ENCODE results near the gene SLC2A6. TPM values are rescaled to one million over a fixed set of nuclear protein-coding genes. Genes with fewer than 3 reads are reported as not detected.

The SLC2A6 gene
- total and polyA plus RNA-seq, 2 donors (not counting 1 experiment from before 2014, with no cell fraction given), result 7.6 to 9.1 TPM

DNA sequence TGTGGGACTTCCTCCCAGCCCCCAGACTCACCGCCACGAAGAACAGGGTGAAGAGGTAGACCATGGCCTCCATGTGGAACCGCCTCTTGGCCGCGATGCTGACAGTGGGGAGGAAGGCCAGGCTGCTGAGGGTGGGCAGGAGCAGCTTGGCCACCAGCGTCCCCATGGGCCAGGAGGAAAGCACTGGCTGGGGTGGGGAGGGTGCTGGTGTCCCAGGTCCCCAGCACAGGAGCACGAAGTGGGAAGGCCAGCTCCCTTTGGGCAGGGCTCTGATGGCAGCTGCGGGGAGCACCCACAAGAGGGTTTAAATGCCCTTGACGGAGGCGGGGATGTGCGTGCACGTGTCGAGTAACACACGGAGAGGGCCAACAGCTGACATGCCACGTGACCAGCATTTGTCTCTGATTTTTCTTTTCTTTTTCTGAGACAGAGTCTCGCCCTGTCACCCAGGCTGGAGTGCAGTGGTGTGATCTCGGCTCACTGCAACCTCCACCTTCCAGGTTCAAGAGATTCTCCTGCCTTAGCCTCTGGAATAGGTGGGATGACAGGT is 45.9 kb upstream of the SLC2A6 start, which contains the start of gene MYMK:
MYMK (minus strand) TSS at position 281 of the 550 bp plus-strand sequence; CDS start at position 166, 115 bp downstream.
- Histone ChIP-seq H3K27me3 (ENCODE audit: control insufficient read depth, insufficient read depth, low read length) (peaks cover 42% of the 10 kb centered on the region), H3K4me1 (ENCODE audit: control insufficient read depth, extremely low read depth, insufficient read depth, low read length) (no peaks in the 10 kb centered on the region), H3K36me3 (ENCODE audit: control insufficient read depth, insufficient read depth, low read length) (no peaks in the 10 kb centered on the region), H4K20me1 (ENCODE audit: control insufficient read depth, extremely low read depth, insufficient read depth, low read length) (no peaks in the 10 kb centered on the region), H2AFZ (ENCODE audit: low read length) (no peak within 1 kb of the TSS), H3K27ac (ENCODE audit: insufficient read depth, low read length) (no peak within 1 kb of the TSS), H3K9ac (ENCODE audit: insufficient read depth, low read length) (no peak within 1 kb of the TSS), H3K79me2 (ENCODE audit: control insufficient read depth, insufficient read depth, low read length) (no peaks in the 10 kb centered on the region), H3K9me3 (ENCODE audit: control insufficient read depth, insufficient read depth, low read depth, low read length) (no peaks in the 10 kb centered on the region), H3K4me3 (replicated peaks in 1 of 4; ENCODE audit: control extremely low read depth in 1 of 4, insufficient read depth in 1 of 4, low read depth in 3 of 4, low read length in 4 of 4) (no peak within 1 kb of the TSS), H3K4me2 (ENCODE audit: extremely low read depth, insufficient read depth, low read length) (no peak within 1 kb of the TSS)
- no peak for DNase-seq (ENCODE audit: low read depth in 2 of 2)
- TF ChIP-seq CTCF (conservative IDR thresholded peaks at IDR 0.05 in 1 of 2, IDR thresholded peaks at IDR 0.05 in 1 of 2; ENCODE audit: low read depth in 1 of 2, low read length in 2 of 2) (no peak), EZH2 (IDR thresholded peaks at IDR 0.05; ENCODE audit: low read length, missing control alignments) (no peak)

- Histone ChIP-seq H4K20me1 (ENCODE audit: control insufficient read depth, extremely low read depth, insufficient read depth, low read length) (no peaks in the 10 kb centered on the region), H3K4me1 (ENCODE audit: control insufficient read depth, extremely low read depth, insufficient read depth, low read length) (no peaks in the 10 kb centered on the region), H2AFZ (ENCODE audit: low read length) (no peak overlapping the region), H3K36me3 (ENCODE audit: control insufficient read depth, insufficient read depth, low read length) (no peaks in the 10 kb centered on the region), H3K27ac (ENCODE audit: insufficient read depth, low read length) (no peak overlapping the region), H3K79me2 (ENCODE audit: control insufficient read depth, insufficient read depth, low read length) (no peaks in the 10 kb centered on the region), H3K9me3 (ENCODE audit: control insufficient read depth, insufficient read depth, low read depth, low read length) (no peaks in the 10 kb centered on the region), H3K27me3 (ENCODE audit: control insufficient read depth, insufficient read depth, low read length) (peaks cover 38% of the 10 kb centered on the region), H3K4me3 (replicated peaks in 1 of 4; ENCODE audit: control extremely low read depth in 1 of 4, insufficient read depth in 1 of 4, low read depth in 3 of 4, low read length in 4 of 4) (no peak overlapping the region), H3K9ac (ENCODE audit: insufficient read depth, low read length) (no peak overlapping the region), H3K4me2 (ENCODE audit: extremely low read depth, insufficient read depth, low read length) (no peak overlapping the region)
- DNase-seq (ENCODE audit: low read depth in 2 of 2), result no peak
- TF ChIP-seq CTCF (conservative IDR thresholded peaks at IDR 0.05 in 1 of 2, IDR thresholded peaks at IDR 0.05 in 1 of 2; ENCODE audit: low read depth in 1 of 2, low read length in 2 of 2) (no peak), EZH2 (IDR thresholded peaks at IDR 0.05; ENCODE audit: low read length, missing control alignments) (no peak)
Measured at GRCh38 chr9:133524146-133524545, 45.2 kb upstream of the SLC2A6 start.

DNA sequence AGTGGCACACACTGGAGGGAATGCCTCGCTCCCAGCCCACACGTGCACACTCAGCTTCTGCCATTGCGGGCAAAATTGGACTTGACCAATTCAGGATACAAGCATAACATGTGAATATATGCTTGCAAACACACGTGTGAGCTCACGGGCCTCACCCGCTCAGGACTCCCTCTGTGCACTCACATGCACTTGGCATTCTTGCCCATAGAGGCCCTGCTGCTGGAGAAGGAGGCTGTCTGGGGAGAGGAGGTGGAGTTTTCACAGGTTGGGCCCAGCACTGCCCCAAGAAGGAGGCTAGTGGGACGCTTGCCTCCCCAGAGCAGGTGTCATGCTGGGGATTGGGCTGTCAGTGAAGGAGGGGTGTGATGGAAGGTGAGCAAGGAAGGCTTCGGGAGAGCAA is 44.2 kb upstream of the SLC2A6 start:
- H2AFZ ChIP-seq (ENCODE audit: low read length), result no peak overlapping the region
- H3K27me3 ChIP-seq (ENCODE audit: control insufficient read depth, insufficient read depth, low read length), result peaks cover 31% of the 10 kb centered on the region
- no peak for DNase-seq (ENCODE audit: low read depth in 2 of 2)
- H3K4me3 ChIP-seq (replicated peaks in 1 of 4; ENCODE audit: control extremely low read depth in 1 of 4, insufficient read depth in 1 of 4, low read depth in 3 of 4, low read length in 4 of 4), result no peak overlapping the region
- no peak overlapping the region for H3K4me2 ChIP-seq (ENCODE audit: extremely low read depth, insufficient read depth, low read length)
- no peaks in the 10 kb centered on the region for H3K36me3 ChIP-seq (ENCODE audit: control insufficient read depth, insufficient read depth, low read length)
- no peak overlapping the region for H3K9ac ChIP-seq (ENCODE audit: insufficient read depth, low read length)
- TF ChIP-seq EZH2 (IDR thresholded peaks at IDR 0.05; ENCODE audit: low read length, missing control alignments), result no peak
- no peak for TF ChIP-seq CTCF (conservative IDR thresholded peaks at IDR 0.05 in 1 of 2, IDR thresholded peaks at IDR 0.05 in 1 of 2; ENCODE audit: low read depth in 1 of 2, low read length in 2 of 2)
- H3K4me1 ChIP-seq (ENCODE audit: control insufficient read depth, extremely low read depth, insufficient read depth, low read length), result no peaks in the 10 kb centered on the region
- H3K9me3 ChIP-seq (ENCODE audit: control insufficient read depth, insufficient read depth, low read depth, low read length), result no peaks in the 10 kb centered on the region
- H3K79me2 ChIP-seq (ENCODE audit: control insufficient read depth, insufficient read depth, low read length), result no peaks in the 10 kb centered on the region
- no peaks in the 10 kb centered on the region for H4K20me1 ChIP-seq (ENCODE audit: control insufficient read depth, extremely low read depth, insufficient read depth, low read length)
- no peak overlapping the region for H3K27ac ChIP-seq (ENCODE audit: insufficient read depth, low read length)
